A673 (cell line): Measurements from ENCODE around the gene TNFAIP1. TPM values are rescaled to one million over a fixed set of nuclear protein-coding genes. Genes with fewer than 3 reads are reported as not detected.

ENCODE experiments used
- BruUV-seq: library from RNA; stranded (reverse); fragments of 400-500 nt; replicated peaks from 2 replicates; lab custom pipeline; 2021; lab: Mats Ljungman, UMichigan
- CTCF ChIA-PET: fragments of 300-600 bp; sonication (Branson Sonifier 250); formaldehyde crosslinking; loops from one replicate; lab custom pipeline; 2022; ENCODE audit warnings: antibody characterized with exemption; lab: Charles Lee
- POLR2A ChIA-PET: fragments of 300-600 bp; sonication (Branson Sonifier 250); formaldehyde crosslinking; loops from one replicate; lab custom pipeline; 2022; ENCODE audit warnings: antibody characterized with exemption; ENCODE audit not compliant: low non-redundant PET; lab: Charles Lee
- DNase-seq: peaks from one replicate; pipeline ENCODE4 v3.0.0-alpha.2; 2015; ENCODE audit warnings: low spot score
- H3K27ac ChIP-seq: fragments of 200-600 bp; sonication (generic); 2 replicates; pipeline ENCODE4 v1.5.1; 2016; ENCODE audit warnings: mixed run types, low read depth, mild to moderate bottlenecking, mixed read lengths, antibody characterized with exemption, low read length; ENCODE audit not compliant: poor library complexity, severe bottlenecking
- H3K27me3 ChIP-seq: fragments of 200-600 bp; sonication (generic); replicated peaks from 2 replicates; pipeline ENCODE4 v1.6.1; 2017; ENCODE audit warnings: mixed run types, low read depth, mild to moderate bottlenecking, mixed read lengths, antibody characterized with exemption, low read length; ENCODE audit not compliant: insufficient read depth, poor library complexity
- H3K36me3 ChIP-seq: fragments of 200-600 bp; sonication (generic); 2 replicates; pipeline ENCODE4 v1.6.1; 2016; ENCODE audit warnings: mixed run types, mild to moderate bottlenecking, mixed read lengths, antibody characterized with exemption, low read length; ENCODE audit not compliant: insufficient read depth, poor library complexity, severe bottlenecking
- H3K4me1 ChIP-seq: fragments of 200-600 bp; sonication (generic); 2 replicates; pipeline ENCODE4 v1.6.1; 2017; ENCODE audit warnings: mixed run types, mild to moderate bottlenecking, mixed read lengths, antibody characterized with exemption, low read length; ENCODE audit not compliant: insufficient read depth, poor library complexity, severe bottlenecking
- H3K4me3 ChIP-seq: fragments of 200-600 bp; sonication (generic); 2 replicates; pipeline ENCODE4 v1.5.1; 2016; ENCODE audit warnings: low read depth, mixed run types, mild to moderate bottlenecking, mixed read lengths, low read length; ENCODE audit not compliant: poor library complexity, severe bottlenecking
- H3K9me3 ChIP-seq: fragments of 200-600 bp; sonication (generic); 2 replicates; pipeline ENCODE4 v1.6.1; 2016; ENCODE audit warnings: mixed run types, low read depth, mild to moderate bottlenecking, mixed read lengths, antibody characterized with exemption, low read length; ENCODE audit not compliant: poor library complexity, severe bottlenecking
- CTCF ChIP-seq: fragments of 300-800, 200-600 bp; sonication (generic); conservative IDR thresholded peaks from 2 replicates; pipeline ENCODE4 v1.5.1; 2017; ENCODE audit warnings: low read depth, mild to moderate bottlenecking, antibody characterized with exemption, low read length, moderate library complexity, mixed read lengths
- EZH2 ChIP-seq: fragments of 200-600 bp; sonication (generic); IDR thresholded peaks from 2 replicates; pipeline ENCODE4 v1.6.1; 2017; ENCODE audit warnings: borderline replicate concordance, low read depth, mild to moderate bottlenecking, mixed read lengths, antibody characterized with exemption, low read length; ENCODE audit not compliant: poor library complexity, severe bottlenecking
- intact Hi-C: fragments of 100-400 bp; cut with micrococcal nuclease; formaldehyde crosslinking; loops from one replicate; pipeline ENCODE4 v1.10.0; 2022; ENCODE audit not compliant: unreplicated experiment
- total RNA-seq: library from RNA; stranded (reverse); gene quantifications from 2 replicates; pipeline ENCODE4 v1.2.3, GENCODE V29; 2021

The TNFAIP1 gene
- total RNA-seq, 1 experiment from 2014 or later = 27.5 TPM

- H3K9me3 ChIP-seq = no peaks in the 10 kb centered on the region
- TF ChIP-seq CTCF (no peak), EZH2 (no peak)
- intact Hi-C loops = no loop called here
- DNase-seq = no peak
- no peaks in the 10 kb centered on the region for H3K4me1 ChIP-seq
- H3K27me3 ChIP-seq = no peaks in the 10 kb centered on the region
- CTCF ChIA-PET = no interaction called here
- H3K27ac ChIP-seq = no peak overlapping the region
- H3K36me3 ChIP-seq = peaks cover 50% of the 10 kb centered on the region
- no peak overlapping the region for H3K4me3 ChIP-seq
- no TSS peak for BruUV-seq
- POLR2A ChIA-PET = no interaction called here
Measured at GRCh38 chr17:28342313-28342712, 6.8 kb downstream of the TNFAIP1 start.

- no peak for DNase-seq
- POLR2A ChIA-PET = no interaction called here
- Histone ChIP-seq H3K4me1 (no peaks in the 10 kb centered on the region), H3K27ac (no peak overlapping the region), H3K27me3 (no peaks in the 10 kb centered on the region), H3K9me3 (no peaks in the 10 kb centered on the region), H3K4me3 (no peak overlapping the region), H3K36me3 (peaks cover 60% of the 10 kb centered on the region)
- TF ChIP-seq CTCF (no peak), EZH2 (no peak)
- CTCF ChIA-PET = no interaction called here
- intact Hi-C loops = no loop called here
- no TSS peak for BruUV-seq
Measured at GRCh38 chr17:28343491-28343932, 8.0 kb downstream of the TNFAIP1 start.

- BruUV-seq = no TSS peak
- Histone ChIP-seq H3K36me3 (peaks cover 65% of the 10 kb centered on the region), H3K4me3 (no peak overlapping the region), H3K27me3 (no peaks in the 10 kb centered on the region), H3K4me1 (no peaks in the 10 kb centered on the region), H3K9me3 (no peaks in the 10 kb centered on the region), H3K27ac (no peak overlapping the region)
- no peak for TF ChIP-seq EZH2
- ChIA-PET POLR2A (no interaction called here), CTCF (no interaction called here)
- intact Hi-C loops = no loop called here
- DNase-seq = no peak
Measured at GRCh38 chr17:28344011-28344410, 8.4 kb downstream of the TNFAIP1 start.

- Histone ChIP-seq H3K4me3 (no peak overlapping the region), H3K27me3 (no peaks in the 10 kb centered on the region), H3K27ac (no peak overlapping the region), H3K4me1 (no peaks in the 10 kb centered on the region), H3K9me3 (no peaks in the 10 kb centered on the region), H3K36me3 (peaks cover 69% of the 10 kb centered on the region)
- BruUV-seq = no TSS peak
- intact Hi-C loops = no loop called here
- ChIA-PET CTCF (no interaction called here), POLR2A (no interaction called here)
- TF ChIP-seq CTCF = no peak
- no peak for TF ChIP-seq EZH2
- DNase-seq = no peak
Measured at GRCh38 chr17:28344435-28344901, 8.9 kb downstream of the TNFAIP1 start.
